OCI-LY7 (cell line): ENCODE measurements around the gene PTPN13. TPM values are rescaled to one million over a fixed set of nuclear protein-coding genes. Genes with fewer than 3 reads are reported as not detected.

Source experiments
- BruUV-seq: library from RNA; stranded (reverse); fragments of 400-500 nt; replicated peaks from 2 replicates; lab custom pipeline; 2021; lab: Mats Ljungman, UMichigan
- CTCF ChIA-PET: fragments of 300-600 bp; sonication (Branson Sonifier 250); formaldehyde crosslinking; loops from one replicate; lab custom pipeline; 2022; ENCODE audit warnings: antibody characterized with exemption; ENCODE audit not compliant: unreplicated experiment; lab: Charles Lee
- POLR2A ChIA-PET: fragments of 300-600 bp; sonication (Branson Sonifier 250); formaldehyde crosslinking; loops from one replicate; lab custom pipeline; 2022; ENCODE audit warnings: antibody characterized with exemption; lab: Charles Lee
- DNase-seq: peaks from one replicate; pipeline ENCODE4 v3.0.0-alpha.2; 2015; ENCODE audit warnings: low spot score
- H2AFZ ChIP-seq: fragments of 200-600 bp; sonication (generic), shearing (Covaris generic); 2 replicates; pipeline ENCODE4 v1.6.1; 2014; ENCODE audit warnings: mild to moderate bottlenecking, antibody characterized with exemption, low read length, moderate library complexity
- H3K27ac ChIP-seq: fragments of 200-600 bp; sonication (generic); 2 replicates; pipeline ENCODE4 v1.5.1; 2014; ENCODE audit warnings: mixed run types, low read depth, mild to moderate bottlenecking, moderate library complexity, low read length, inconsistent platforms; ENCODE audit not compliant: poor library complexity, severe bottlenecking
- H3K36me3 ChIP-seq: fragments of 200-600 bp; sonication (generic); 2 replicates; pipeline ENCODE4 v1.6.1; 2014; ENCODE audit warnings: mild to moderate bottlenecking, antibody characterized with exemption, low read length, moderate library complexity, mixed read lengths; ENCODE audit not compliant: insufficient read depth
- H3K4me1 ChIP-seq: fragments of 200-600 bp; sonication (generic); 2 replicates; pipeline ENCODE4 v1.5.1; 2014; ENCODE audit warnings: mild to moderate bottlenecking, low read length; ENCODE audit not compliant: insufficient read depth, poor library complexity, severe bottlenecking
- H3K4me2 ChIP-seq: fragments of 200-600 bp; sonication (generic); 2 replicates; pipeline ENCODE4 v1.6.1; 2014; ENCODE audit warnings: mild to moderate bottlenecking, low read length
- H3K4me3 ChIP-seq: fragments of 200-600 bp; sonication (generic); 2 replicates; pipeline ENCODE4 v1.5.1; 2014; ENCODE audit warnings: mild to moderate bottlenecking, low read depth, low read length; ENCODE audit not compliant: poor library complexity, severe bottlenecking
- H3K79me2 ChIP-seq: fragments of 200-600 bp; sonication (generic); 2 replicates; pipeline ENCODE4 v1.6.1; 2016; ENCODE audit warnings: low read depth, mild to moderate bottlenecking, low read length, moderate library complexity, mixed read lengths; ENCODE audit not compliant: insufficient read depth
- H3K9me2 ChIP-seq: fragments of 200-600 bp; sonication (generic); 2 replicates; pipeline ENCODE4 v1.6.1; 2016; ENCODE audit warnings: mild to moderate bottlenecking, low read length, mixed read lengths; ENCODE audit not compliant: insufficient read depth
- H3K9me3 ChIP-seq: fragments of 200-600 bp; sonication (generic); 2 replicates; pipeline ENCODE4 v1.6.1; 2014; ENCODE audit warnings: mild to moderate bottlenecking, mixed run types, low read length, mixed read lengths
- H4K20me1 ChIP-seq: fragments of 200-600 bp; sonication (generic); 2 replicates; pipeline ENCODE4 v1.6.1; 2014; ENCODE audit warnings: mild to moderate bottlenecking, antibody characterized with exemption, low read length, moderate library complexity, mixed read lengths; ENCODE audit not compliant: insufficient read depth
- CTCF ChIP-seq: fragments of 200-600 bp; sonication (generic); conservative IDR thresholded peaks from 2 replicates; pipeline ENCODE4 v1.5.1; 2014; ENCODE audit warnings: mild to moderate bottlenecking, antibody characterized with exemption, low read length, moderate library complexity, mixed read lengths
- EZH2phosphoT487 ChIP-seq: fragments of 200-600 bp; sonication (generic); IDR thresholded peaks from 2 replicates; pipeline ENCODE4 v1.6.1; 2018; ENCODE audit warnings: low read depth, borderline replicate concordance, mild to moderate bottlenecking, mixed run types, antibody characterized with exemption, low read length, moderate library complexity, mixed read lengths
- intact Hi-C: fragments of 100-400 bp; cut with micrococcal nuclease; formaldehyde crosslinking; loops from one replicate; pipeline ENCODE4 v1.10.0; 2022; ENCODE audit not compliant: unreplicated experiment
- total RNA-seq, 2 experiments: library from RNA; depleted of rRNA in 1 of 2; stranded (reverse); fragments of >200 nt in 1 of 2; shearing (Covaris generic) in 1 of 2; gene quantifications; 2 replicates each; pipeline ENCODE4 v1.2.3, GENCODE V29; 2014 to 2022

Gene PTPN13
- total RNA-seq, 2 experiments from 2014 or later = not detected

- Histone ChIP-seq H4K20me1 (no peaks in the 10 kb centered on the region), H3K27ac (no peak overlapping the region), H3K36me3 (no peaks in the 10 kb centered on the region), H3K4me2 (no peak overlapping the region), H3K9me3 (no peaks in the 10 kb centered on the region), H3K9me2 (no peaks in the 10 kb centered on the region), H2AFZ (no peak overlapping the region), H3K4me3 (no peak overlapping the region), H3K79me2 (no peaks in the 10 kb centered on the region), H3K4me1 (no peaks in the 10 kb centered on the region)
- DNase-seq = no peak
- TF ChIP-seq EZH2phosphoT487 (no peak), CTCF (no peak)
- intact Hi-C loops = no loop called here
- ChIA-PET CTCF (no interaction called here), POLR2A (no interaction called here)
- no TSS peak for BruUV-seq
Measured at GRCh38 chr4:86855572-86855971, 261.5 kb downstream of the PTPN13 start.

- no peaks in the 10 kb centered on the region for H4K20me1 ChIP-seq
- ChIA-PET POLR2A (interaction anchor here (0.7 kb wide), 2 partner anchors 125 to 390 kb away, joined by 3 to 4 read pairs; no protein-coding TSS in a partner anchor), CTCF (no interaction called here)
- BruUV-seq = no TSS peak
- TF ChIP-seq EZH2phosphoT487 (no peak), CTCF (no peak)
- DNase-seq = no peak
- H3K9me2 ChIP-seq = no peaks in the 10 kb centered on the region
- H3K4me3 ChIP-seq = no peak overlapping the region
- no peaks in the 10 kb centered on the region for H3K36me3 ChIP-seq
- no peak overlapping the region for H3K27ac ChIP-seq
- no peaks in the 10 kb centered on the region for H3K79me2 ChIP-seq
- no peak overlapping the region for H2AFZ ChIP-seq
- no peaks in the 10 kb centered on the region for H3K9me3 ChIP-seq
- no peaks in the 10 kb centered on the region for H3K4me1 ChIP-seq
- intact Hi-C loops = no loop called here
- H3K4me2 ChIP-seq = no peak overlapping the region
Measured at GRCh38 chr4:86856896-86857295, 262.8 kb downstream of the PTPN13 start.

- ChIA-PET CTCF (no interaction called here), POLR2A (no interaction called here)
- DNase-seq = no peak
- Histone ChIP-seq H2AFZ (no peak overlapping the region), H3K4me1 (no peaks in the 10 kb centered on the region), H4K20me1 (no peaks in the 10 kb centered on the region), H3K36me3 (no peaks in the 10 kb centered on the region), H3K9me2 (no peaks in the 10 kb centered on the region), H3K79me2 (no peaks in the 10 kb centered on the region), H3K9me3 (no peaks in the 10 kb centered on the region), H3K27ac (no peak overlapping the region), H3K4me3 (no peak overlapping the region), H3K4me2 (no peak overlapping the region)
- no TSS peak for BruUV-seq
- intact Hi-C loops = no loop called here
- TF ChIP-seq CTCF (no peak), EZH2phosphoT487 (no peak)
Measured at GRCh38 chr4:86857341-86858052, 263.4 kb downstream of the PTPN13 start.

Other genes starting within 250 kb of the PTPN13 start
- gene MAPK10, start 234.3 kb upstream of the PTPN13 start, total RNA-seq (2014; rRNA removed; shearing (Covaris generic)) = not detected in 2 replicates
- 26.0 and 32.0 TPM in 2 replicates for gene MAPK10, start 234.3 kb upstream of the PTPN13 start, total RNA-seq (2022)